GM21381 (cell line): ENCODE results near the gene DYNC1I1.

Experiments
- ATAC-seq: cut with Tn5 transposase; IDR thresholded peaks from one replicate; pipeline ENCODE4 v1.9.1; 2021; ENCODE audit warnings: mild to moderate bottlenecking, moderate library complexity; ENCODE audit not compliant: unreplicated experiment

DYNC1I1 gene

DNA sequence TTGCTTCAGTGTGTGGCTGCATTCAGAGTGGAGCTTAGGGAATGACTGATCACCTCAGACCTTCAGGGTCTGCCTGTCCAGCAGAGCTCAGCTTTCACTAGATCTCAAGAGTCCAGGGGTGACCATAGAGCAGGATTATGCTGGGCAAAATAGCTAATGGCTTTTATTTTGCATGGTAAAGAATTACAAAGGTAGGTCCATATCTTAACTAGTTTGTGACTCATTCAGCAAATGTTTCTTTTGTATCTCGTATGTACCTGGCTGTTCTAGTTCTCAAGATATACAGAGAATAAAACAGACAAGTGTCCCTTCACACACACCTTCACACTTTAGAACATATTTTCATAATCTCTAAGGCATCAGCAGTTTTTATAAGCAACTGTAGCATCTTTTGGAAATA, 180.5 kb downstream of the DYNC1I1 start:
- no peak for ATAC-seq

DNA sequence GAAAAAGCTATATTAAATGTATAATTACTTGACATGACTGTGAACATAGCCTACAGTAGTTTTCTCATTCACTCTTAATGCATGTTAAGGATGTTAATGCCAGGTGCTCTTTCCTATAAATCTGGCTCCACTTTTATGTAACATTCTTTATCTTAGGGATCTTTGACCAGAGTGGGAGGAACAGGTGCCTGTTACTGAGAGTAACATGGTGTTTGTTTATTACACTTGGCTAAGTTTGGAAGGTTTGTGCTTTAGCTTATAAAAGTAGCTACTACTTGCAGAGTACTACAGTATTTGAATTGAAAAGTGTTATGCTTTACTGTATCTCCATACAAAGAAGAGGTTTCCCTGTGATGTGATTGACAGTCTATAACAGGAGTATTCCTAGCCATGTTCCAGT, 183.4 kb downstream of the DYNC1I1 start:
- ATAC-seq = no peak

DNA sequence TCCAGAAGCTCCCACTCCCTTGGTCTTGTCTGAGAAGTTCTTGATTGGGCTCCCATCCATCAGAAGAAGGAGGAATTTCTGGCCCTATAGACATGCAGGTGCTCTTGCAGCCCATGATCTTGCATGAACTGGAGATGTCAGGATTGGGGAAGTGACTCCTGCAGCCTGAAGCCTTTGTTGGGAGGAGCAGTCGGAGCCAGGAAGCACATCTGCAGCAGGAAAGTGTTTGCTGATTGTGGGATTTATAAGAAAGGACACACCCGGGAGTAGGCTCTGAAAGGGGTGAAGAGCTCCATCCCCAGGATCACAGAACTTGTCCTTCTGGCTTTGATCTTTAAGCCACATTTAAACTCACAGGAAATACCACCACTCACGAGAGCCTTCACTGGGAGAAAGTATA, 185.2 kb downstream of the DYNC1I1 start:
- ATAC-seq = no peak

DNA sequence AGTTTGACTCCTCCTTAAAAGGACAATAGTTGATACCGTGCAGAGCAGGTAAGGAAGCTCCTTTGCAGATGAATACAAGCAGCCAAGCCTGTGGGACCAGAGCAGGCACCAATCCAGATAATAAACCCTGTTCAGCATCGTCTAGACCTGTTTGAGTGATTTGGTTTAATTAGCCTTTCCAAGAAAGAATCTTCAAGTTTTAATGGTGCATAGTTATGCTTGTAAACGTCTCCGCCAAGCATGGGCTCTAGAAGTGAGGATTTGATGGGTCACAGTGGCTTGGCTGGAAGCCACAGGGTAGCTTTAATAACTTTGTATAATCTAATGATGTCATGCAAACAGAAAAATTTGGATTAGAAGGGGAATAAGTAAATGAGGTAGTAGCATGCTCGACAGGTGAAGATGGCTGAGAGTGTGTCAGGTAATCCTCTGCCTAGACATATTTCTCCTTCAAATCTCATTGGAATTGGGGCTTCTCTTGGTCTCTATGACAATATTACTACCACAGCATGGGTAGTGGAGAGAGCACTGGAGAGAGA, 188.4 kb downstream of the DYNC1I1 start:
- ATAC-seq = no peak

DNA sequence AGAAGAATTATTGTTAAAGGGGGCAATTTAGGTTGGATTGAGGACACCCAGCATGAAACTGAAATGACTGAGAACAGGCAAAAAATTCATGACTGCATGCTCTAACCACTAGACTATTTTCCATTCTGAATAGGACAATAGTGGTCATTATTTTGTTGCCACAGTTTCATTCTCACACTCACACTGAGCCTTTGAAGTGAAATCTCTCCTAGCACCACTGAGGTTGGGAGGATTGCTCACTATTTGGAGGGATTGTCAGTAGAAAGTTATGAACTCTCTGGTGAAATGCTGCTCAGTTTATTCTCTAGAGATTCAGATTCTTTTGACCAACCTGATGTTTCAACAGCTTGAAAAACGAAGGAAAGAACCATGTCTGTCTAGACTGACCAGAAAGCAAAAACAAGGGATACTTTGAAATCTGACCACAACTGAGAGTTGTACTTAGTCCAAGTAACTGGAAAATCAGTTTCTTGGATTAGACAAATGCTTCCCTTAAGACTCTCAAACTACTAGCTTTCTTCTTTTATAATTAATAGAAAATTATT, 191.2 kb downstream of the DYNC1I1 start:
- no peak for ATAC-seq

DNA sequence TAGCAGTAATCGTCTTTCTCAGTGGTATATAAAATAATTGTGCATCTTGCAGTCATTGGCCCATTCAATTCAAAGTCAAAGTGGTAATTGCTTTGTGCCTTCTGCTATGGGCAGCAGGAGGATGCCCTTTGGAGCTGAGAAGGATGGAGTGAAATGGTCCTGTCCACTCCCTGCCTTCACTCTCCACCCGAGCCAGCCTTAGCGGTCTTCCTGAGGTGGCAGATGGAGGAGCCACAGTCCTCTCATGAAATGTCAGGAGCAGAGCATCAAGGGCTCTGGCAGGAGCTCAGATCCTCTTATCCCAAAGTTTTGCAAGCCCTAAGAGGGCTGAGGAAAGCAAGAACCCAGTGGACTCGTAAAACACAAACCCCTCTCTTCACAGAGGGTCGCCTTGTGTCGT, 199.4 kb downstream of the DYNC1I1 start:
- ATAC-seq = no peak

DNA sequence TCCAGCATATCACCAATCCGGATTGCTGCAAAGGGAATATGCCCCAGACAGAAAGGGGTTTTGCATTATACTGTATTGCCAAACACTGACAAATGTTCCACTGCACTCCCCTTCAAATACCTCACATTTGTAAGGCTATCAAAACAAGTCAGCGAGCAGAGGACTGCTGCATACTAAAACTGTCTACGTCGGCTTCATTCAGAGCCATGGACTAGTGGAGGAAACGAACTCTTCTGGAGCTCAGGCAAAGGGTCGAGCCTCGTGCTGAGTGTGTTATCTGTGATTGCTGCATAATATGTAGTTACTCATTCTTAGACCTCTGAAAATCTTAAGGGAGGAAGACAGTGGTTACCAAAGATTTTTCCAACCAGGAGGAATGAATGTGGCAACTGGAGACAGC, 200.2 kb downstream of the DYNC1I1 start:
- ATAC-seq = no peak

DNA sequence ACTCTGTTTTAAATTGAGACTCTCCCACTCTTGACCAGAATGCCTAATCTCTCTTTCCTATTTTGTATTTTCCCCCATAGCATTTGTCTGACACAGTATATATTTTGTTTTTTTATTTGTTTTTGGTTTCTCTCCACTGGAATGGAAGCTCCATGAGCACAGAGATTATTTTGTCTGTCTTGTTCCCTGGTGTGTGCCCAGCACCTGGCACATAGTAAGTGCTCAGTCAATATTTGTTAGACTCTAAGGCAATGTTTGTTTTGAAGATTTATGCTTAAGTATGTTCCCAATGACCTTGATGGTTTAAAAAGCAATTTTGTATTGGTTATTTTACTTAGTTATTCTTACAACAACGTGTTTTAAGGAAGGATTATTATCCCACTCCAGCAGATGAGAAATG, 201.8 kb downstream of the DYNC1I1 start:
- no peak for ATAC-seq

DNA sequence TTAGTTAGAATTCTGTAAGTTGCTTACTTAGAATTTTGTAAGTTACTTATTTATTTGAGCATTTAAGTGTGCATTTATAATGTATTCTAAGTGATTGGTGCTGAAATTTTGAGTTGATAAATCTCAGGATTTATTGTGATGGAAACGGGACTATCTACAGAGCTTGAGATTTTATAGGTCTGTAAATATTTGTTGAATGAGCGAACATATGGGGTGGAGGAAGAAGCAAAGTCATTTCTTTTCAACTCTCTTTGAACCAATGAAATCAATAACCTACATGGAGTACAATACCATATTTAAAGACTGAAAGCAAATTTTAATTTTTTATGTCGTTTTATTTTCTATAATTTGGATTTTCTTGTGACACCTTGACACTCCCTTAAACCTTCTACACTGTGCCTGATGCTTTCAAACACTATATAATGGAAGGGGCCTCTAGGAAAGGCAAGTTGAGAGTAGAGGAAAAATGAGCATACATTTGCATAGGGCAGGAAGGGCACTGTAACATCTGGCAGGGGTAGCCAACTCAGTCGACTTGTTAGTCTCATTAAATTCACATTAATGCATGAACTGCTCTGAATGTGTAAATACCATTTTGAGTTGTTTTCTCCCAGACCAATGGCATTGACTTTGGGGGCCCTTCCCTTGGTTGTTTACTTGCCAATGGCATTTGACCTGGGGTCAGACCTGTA, 204.2 kb downstream of the DYNC1I1 start:
- ATAC-seq = no peak

DNA sequence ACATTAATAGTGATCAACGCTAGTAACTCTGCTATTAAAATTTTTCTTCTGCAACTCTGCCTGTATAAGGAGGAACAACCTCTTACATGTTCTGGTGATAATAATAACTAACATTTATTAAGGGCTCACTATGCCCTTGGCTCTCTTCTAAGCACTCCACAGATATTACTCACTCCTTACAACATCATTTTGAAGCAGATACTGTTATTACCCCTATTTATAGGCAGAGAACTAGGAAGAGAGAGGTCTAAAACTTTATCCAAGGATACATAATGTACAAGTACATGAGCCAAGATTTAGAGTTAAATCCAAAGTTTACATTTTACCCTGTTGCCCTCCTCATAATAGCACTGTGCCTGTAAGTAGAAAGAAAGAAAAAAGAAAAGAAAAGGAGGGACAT, 205.6 kb downstream of the DYNC1I1 start:
- ATAC-seq = no peak

DNA sequence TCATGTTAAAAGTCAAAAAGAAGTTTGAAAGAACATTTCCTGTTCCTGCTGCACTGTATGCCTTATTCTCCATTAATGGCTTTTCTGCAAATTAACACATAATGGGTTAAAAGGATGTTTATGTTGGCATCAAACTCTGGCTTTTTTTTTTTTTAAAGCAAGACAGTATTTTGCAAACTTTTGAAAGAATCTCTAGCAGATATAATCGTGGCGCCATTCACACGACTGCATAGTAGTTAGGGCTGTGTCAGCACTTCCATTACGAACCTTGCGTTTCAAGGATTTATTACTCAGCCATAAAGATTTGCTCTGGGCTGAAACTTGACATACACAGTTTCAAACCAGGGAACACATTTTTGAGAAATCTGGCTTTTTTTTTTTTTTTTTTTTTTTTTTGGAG, 207.8 kb downstream of the DYNC1I1 start:
- no peak for ATAC-seq

DNA sequence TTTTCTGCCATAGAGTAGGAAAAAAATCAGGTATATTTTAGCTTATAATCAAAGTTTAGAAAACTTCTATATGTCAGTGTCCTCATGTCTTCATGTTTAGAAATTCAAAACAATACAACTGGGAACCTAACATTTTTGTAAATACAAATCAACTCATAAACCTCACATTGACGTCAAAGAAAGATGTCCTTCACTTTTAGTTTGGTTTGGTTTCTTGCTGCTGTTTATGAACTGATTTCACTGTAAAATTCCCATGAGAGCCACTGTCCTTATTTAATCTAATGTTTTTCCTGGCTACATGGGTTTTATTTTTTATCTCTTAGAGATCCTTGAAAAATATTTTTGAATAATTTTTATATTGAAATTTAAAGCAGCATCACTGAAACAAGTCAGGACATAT, 208.4 kb downstream of the DYNC1I1 start:
- ATAC-seq = no peak

DNA sequence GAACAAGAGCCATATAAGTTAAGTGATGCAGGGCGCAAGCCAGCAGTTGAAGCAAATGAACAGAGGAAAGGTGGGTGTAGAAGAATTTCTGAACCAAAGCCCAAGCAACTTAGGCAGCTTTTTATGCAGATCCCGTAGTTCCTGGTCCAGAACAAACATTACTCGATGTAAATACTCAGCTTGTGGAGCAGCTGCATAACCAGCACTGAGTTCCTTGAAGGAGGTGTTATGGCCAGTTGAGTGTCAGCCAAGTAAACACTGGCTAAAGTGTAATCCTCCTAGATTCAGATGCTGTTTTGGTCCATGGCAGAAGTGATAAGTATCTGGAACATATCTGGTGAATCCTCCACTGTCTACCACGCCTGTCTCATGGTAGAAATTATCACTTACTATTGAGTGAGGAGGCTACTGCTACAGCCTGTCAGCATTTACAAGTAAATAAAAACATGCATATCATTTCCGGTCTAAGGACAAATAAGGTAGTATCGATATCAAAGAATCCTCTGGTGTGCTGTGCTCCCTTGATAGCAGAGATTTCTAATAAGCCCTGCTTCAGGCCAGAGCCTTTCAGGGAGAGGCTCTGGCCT, 213.9 kb downstream of the DYNC1I1 start:
- ATAC-seq = no peak

DNA sequence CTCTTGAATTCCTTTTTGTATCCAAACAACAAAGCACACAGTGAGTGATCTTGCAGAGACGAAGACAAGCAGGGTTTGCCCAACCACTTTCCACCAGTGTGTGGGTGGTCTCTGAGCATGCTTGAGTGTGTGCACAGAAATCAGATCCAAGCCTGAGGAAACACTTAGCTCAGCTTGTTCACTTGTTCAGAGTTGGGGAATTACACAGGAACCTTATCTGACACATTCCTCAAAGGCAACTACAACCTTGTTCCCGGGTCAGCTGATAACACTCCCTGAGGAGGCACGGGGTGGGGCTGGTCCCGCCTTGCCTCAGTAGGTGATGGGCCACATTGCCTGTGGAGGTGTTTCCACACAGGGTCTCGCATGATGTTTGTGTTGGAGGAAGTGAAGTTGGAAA, 216.9 kb downstream of the DYNC1I1 start:
- ATAC-seq = no peak

DNA sequence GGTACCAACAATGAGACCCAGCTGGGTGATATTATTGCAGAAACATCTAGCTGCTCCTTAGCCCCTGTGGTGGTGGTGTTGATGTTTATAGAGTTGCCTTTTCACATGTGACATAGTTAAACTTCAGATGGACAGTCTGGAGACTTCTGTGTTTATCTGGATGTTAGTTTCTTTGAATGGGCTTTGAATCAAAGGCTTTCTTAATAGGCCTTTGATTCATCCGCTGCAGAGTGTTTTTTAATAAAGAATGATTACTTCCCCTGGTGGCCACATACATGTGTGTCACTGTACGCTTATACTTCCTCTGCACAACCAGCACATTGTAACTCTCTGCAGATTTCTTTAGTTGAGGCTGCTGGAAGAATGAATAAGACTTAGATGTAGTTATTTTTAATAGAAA, 221.0 kb downstream of the DYNC1I1 start:
- no peak for ATAC-seq

DNA sequence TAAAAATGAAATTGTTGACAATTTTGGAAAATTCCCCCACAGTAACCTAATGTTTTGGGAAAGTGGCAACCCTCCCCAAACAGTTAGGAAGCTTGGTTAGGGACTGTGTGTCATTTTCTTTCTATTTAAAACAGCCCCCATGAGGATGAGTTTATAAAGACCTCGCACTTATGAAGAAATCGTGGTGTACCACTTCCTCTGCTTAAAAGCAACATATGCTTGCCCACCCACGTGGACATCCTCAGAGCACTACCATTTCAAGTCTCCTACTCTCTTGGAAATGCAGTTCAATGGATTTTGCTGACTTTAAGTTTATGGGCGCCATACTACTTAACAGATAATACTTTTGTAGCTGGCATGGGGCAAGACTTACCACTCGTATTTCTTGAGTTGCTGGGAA, 223.8 kb downstream of the DYNC1I1 start:
- no peak for ATAC-seq

DNA sequence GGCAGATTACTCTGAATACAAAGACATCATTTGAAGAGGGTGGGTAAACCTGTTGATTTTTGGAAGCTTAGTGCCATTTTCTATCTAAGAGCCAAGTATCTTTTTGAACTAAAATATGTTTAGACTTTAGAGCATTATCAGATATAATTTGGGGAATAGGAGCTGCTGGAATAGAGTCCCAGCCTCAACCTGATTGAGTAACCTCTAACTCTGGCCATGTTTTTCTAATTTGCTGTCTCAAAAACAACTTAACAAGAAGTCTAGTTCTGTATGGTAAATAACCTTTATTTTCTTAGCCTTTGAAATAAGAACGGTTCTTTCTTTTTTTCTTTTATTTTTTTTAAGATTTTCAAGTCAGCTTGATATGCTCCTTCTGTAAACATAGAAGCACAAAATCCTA, 224.5 kb downstream of the DYNC1I1 start:
- ATAC-seq = no peak

DNA sequence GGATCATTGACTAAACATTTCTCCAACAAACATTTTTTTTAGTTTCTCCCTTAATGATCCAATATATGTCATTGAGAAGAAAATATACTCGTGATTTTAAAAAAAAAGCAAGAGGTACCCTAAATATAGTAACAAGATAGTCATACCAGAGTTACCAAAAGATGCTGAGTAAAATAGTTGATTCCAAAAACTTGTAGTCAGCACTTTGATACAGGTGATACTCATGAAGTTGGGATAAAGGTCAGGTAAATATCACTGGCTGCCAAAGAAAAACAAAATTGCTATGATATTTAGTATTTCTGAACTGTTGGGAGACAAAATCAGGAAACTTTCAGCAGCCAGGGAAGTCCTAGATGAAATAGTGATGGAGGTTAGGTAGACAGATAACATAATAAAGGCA, 225.3 kb downstream of the DYNC1I1 start:
- ATAC-seq = no peak

DNA sequence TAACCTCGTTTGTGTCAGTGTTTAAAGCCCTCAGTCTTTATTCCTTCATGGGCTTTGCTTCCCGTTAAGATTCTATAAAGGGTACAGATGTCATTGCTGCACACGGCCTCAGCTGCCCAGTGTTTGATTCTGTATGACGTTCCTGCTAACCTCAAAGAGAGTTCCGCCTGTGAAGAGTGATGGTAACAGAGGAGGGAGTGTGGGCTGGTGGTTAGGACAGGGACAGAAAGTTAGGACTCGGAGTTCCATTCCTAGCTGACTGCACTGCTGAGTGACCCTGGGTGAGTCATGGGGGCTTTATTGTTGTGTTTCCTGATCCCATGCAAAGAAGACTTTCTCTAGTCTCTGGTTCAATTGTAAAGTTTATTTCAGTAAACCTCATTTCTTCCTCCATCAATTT, 227.1 kb downstream of the DYNC1I1 start:
- ATAC-seq = no peak

DNA sequence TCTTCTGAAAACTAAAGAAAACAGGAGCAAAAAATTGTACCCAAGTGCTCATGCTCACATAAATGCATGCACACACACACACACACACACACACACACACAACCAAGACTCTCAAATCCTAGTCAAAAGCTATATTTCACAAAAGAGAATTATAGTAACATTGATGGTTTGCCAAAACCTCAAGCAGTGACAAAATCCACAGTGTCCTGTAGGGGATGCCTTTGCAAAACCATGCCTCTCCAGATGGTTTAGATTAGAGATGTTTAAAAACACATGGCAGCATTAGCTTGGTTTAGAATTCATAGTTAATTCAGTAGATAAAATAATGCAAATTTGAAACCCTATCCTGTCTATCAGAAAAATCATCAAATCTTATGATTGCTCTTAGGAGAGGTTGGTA, 232.2 kb downstream of the DYNC1I1 start:
- ATAC-seq = no peak

DNA sequence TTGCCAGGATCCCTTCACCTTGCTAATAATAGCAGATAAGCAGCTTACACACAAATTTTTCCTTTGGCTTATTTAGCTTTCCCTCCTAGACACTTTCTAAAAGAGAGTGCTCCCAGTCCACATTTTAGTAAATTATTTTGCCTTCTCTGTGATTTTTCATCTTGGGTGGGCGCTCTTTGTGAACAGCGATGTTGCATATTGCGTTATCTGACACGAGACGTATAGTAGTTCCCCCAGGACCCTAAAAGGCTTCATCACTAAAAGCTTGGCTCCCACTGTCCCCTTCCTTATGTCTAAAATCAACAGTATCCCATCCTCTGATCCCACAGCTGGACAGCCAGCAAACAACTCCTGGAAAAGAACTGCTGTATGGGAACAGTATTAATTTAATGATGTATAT, 232.9 kb downstream of the DYNC1I1 start:
- no peak for ATAC-seq

DNA sequence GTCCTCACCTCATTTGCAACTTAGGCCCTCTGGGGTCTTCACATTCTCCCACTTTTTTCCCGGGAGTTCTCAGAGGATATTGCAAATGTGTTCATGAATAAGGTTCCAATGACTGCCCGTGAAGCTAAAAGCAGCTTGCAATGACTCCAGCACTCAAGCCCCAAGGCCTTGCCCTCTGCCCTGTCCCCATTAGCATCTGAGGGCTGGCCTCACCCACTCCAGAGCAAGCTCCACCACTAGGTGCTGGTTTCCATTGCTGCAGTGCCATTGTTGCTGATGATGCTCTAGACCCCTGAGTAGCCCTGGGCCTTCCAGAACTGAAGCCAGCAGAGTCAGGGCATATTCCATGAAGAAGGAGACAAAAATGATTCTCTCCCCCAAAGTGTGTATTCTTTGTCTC, 236.8 kb downstream of the DYNC1I1 start:
- ATAC-seq = no peak

DNA sequence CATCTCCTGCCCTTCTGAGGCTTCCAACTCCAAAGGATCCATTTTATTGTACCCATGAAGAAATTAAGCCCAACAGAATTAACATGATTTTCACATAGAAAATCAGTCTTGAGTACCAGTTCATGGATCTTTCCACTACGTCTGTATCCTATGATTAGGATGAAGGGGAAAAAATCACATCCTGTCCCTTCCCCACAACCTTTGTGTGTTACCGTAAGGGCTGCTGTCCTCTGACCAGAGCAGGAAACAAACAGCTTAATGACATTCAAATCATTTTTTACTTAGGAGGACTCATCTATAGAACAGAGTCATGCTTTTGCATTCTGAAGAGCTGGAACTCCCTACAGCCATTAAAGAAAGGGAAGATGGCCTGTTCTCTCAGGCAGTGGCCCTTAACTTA, 241.5 kb downstream of the DYNC1I1 start:
- ATAC-seq = no peak
